Glutamatergic neuron (in vitro differentiated cells): ENCODE results near the gene NPM1. TPM values are rescaled to one million over a fixed set of nuclear protein-coding genes. Genes with fewer than 3 reads are reported as not detected.
"Not testable (repeated sequence)": the region's sequence is repeated elsewhere in the genome, so short reads cannot be mapped to it uniquely, and the experiment has no call there.

Experiments used
- DNase-seq: peaks from one replicate; pipeline ENCODE4 v3.0.0; 2022
- H3K27ac Mint-ChIP-seq: one replicate; pipeline ENCODE4 v1.8.0; 2020; ENCODE audit warnings: mild to moderate bottlenecking, mixed read lengths, inconsistent platforms; ENCODE audit not compliant: unreplicated experiment
- H3K27me3 Mint-ChIP-seq: one replicate; pipeline ENCODE4 v1.8.0; 2020; ENCODE audit warnings: mild to moderate bottlenecking, moderate library complexity, mixed read lengths, inconsistent platforms; ENCODE audit not compliant: unreplicated experiment
- H3K36me3 Mint-ChIP-seq: one replicate; pipeline ENCODE4 v1.8.0; 2020; ENCODE audit warnings: mild to moderate bottlenecking, mixed read lengths, inconsistent platforms; ENCODE audit not compliant: unreplicated experiment
- H3K4me1 Mint-ChIP-seq: one replicate; pipeline ENCODE4 v1.8.0; 2020; ENCODE audit warnings: mild to moderate bottlenecking, low read depth, mixed read lengths, inconsistent platforms; ENCODE audit not compliant: unreplicated experiment
- H3K4me3 Mint-ChIP-seq: one replicate; pipeline ENCODE4 v1.8.0; 2020; ENCODE audit warnings: mild to moderate bottlenecking, mixed read lengths, inconsistent platforms; ENCODE audit not compliant: unreplicated experiment
- H3K9me3 Mint-ChIP-seq: one replicate; pipeline ENCODE4 v1.8.0; 2020; ENCODE audit warnings: mild to moderate bottlenecking, moderate library complexity, mixed read lengths, inconsistent platforms; ENCODE audit not compliant: unreplicated experiment
- total RNA-seq: library from RNA; stranded (reverse); fragmentation: NEBNext Ultra II Directional; extraction: Animal tissue kit (Norgen Biotek cat#: 25700); gene quantifications from one replicate; pipeline ENCODE4 v1.2.1, GENCODE V29; 2021; ENCODE audit not compliant: unreplicated experiment
- TF ChIP-seq, protein P1 (sequence below): fragments of 200-600 bp; sonication (generic); IDR thresholded peaks from one replicate; pipeline ENCODE4 v1.5.0; 2021; ENCODE audit not compliant: partially characterized antibody, unreplicated experiment

Gene NPM1
- total RNA-seq, 1 donor from 2014 or later = 600 TPM

DNA sequence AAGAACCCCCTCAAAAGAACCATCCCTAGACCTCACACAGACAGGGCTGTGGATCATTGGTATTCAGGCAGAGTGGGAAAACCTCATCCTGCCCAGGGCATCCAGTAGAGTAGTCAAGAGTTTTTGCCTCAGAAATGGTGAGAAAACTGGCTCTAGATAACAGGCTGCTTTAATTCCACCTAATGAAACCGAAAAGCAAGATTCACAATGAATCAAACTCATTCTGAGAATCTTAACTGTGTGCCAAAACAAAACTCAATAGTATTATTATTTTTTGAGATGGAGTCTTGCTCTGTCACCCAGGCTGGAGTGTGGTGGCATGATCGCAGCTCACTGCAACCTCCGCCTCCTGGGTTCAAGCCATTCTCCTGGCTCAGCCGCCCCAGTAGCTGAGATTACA, 17.8 kb upstream of the NPM1 start:
- no peaks in the 10 kb centered on the region for H3K9me3 Mint-ChIP-seq
- H3K4me3 Mint-ChIP-seq = no peak overlapping the region
- DNase-seq = no peak
- H3K36me3 Mint-ChIP-seq = no peaks in the 10 kb centered on the region
- no peaks in the 10 kb centered on the region for H3K4me1 Mint-ChIP-seq
- H3K27ac Mint-ChIP-seq = no peak overlapping the region
- no peaks in the 10 kb centered on the region for H3K27me3 Mint-ChIP-seq
- TF ChIP-seq, protein P1, sequence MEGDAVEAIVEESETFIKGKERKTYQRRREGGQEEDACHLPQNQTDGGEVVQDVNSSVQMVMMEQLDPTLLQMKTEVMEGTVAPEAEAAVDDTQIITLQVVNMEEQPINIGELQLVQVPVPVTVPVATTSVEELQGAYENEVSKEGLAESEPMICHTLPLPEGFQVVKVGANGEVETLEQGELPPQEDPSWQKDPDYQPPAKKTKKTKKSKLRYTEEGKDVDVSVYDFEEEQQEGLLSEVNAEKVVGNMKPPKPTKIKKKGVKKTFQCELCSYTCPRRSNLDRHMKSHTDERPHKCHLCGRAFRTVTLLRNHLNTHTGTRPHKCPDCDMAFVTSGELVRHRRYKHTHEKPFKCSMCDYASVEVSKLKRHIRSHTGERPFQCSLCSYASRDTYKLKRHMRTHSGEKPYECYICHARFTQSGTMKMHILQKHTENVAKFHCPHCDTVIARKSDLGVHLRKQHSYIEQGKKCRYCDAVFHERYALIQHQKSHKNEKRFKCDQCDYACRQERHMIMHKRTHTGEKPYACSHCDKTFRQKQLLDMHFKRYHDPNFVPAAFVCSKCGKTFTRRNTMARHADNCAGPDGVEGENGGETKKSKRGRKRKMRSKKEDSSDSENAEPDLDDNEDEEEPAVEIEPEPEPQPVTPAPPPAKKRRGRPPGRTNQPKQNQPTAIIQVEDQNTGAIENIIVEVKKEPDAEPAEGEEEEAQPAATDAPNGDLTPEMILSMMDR = no peak

DNA sequence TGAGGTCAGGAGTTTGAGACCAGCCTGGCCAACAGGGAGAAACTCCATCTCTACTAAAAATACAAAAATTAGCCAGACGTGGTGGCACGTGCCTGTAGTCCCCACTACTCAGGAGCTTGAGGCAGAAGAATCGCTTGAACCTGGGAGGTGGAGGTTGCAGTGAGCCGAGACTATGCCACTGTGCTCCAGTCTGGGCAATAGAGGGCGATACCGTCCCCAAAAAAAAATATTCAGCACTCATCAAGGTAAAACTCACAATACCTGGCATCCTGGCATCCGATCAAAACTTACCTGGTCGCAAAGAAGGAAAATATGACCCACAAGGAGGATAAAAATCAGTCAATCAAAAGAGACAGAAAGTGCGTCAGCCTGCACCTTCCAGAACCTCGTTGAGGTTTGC, 16.8 kb upstream of the NPM1 start:
- not testable (repeated sequence) for DNase-seq, H3K36me3 Mint-ChIP-seq, H3K4me1 Mint-ChIP-seq, H3K9me3 Mint-ChIP-seq, H3K4me3 Mint-ChIP-seq, H3K27me3 Mint-ChIP-seq, H3K27ac Mint-ChIP-seq

DNA sequence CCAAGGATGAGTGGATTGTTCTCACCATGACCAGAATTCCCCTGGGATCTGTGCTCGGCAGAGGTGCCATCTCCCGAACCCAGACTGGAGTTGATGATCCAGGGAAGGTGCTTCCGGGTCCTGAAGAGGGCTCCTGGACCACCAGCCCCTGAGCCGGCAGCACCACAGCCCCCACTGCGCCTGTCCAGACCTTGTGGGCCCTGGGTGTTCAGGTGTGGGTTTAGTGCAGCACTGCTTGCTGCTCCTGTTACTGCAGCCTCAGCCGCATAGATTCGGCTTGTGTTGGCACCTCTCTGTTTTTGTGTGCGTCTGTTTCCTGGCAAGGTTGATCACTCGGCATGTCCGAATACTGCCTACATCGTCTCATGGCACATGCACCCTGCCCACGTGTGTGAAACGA, 16.3 kb upstream of the NPM1 start:
- H3K4me3 Mint-ChIP-seq = no peak overlapping the region
- TF ChIP-seq, protein P1 = no peak

DNA sequence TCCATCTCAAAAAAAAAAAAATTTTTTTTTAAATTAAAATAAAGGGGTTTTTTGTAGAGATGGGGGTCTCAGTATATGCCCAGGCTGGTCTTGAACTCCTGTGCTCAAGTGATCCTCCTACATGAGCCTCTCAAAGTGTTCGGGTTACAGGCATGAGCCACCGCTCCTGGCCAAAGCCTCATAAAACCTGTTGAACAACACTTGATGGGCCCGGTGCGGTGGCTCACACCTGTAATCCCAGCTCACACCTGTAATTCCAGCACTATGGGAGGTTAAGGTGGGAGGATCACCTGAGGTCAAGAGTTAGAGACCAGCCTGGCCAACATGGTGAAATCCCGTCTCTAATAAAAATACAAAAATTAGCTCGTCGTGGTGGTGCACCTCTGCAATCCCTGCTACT, 7.7 kb upstream of the NPM1 start:
- Mint-ChIP-seq H3K4me3 (no peak overlapping the region), H3K9me3 (no peaks in the 10 kb centered on the region), H3K27ac (no peak overlapping the region), H3K36me3 (no peaks in the 10 kb centered on the region), H3K27me3 (no peaks in the 10 kb centered on the region), H3K4me1 (no peaks in the 10 kb centered on the region)
- no peak for DNase-seq
- TF ChIP-seq, protein P1 = no peak

More for the DNA sequence above, 16.3 kb upstream of the NPM1 start:
- H3K36me3 Mint-ChIP-seq = no peaks in the 10 kb centered on the region
- no peaks in the 10 kb centered on the region for H3K27me3 Mint-ChIP-seq
- no peak for DNase-seq
- H3K4me1 Mint-ChIP-seq = no peaks in the 10 kb centered on the region
- H3K9me3 Mint-ChIP-seq = no peaks in the 10 kb centered on the region
- no peak overlapping the region for H3K27ac Mint-ChIP-seq

DNA sequence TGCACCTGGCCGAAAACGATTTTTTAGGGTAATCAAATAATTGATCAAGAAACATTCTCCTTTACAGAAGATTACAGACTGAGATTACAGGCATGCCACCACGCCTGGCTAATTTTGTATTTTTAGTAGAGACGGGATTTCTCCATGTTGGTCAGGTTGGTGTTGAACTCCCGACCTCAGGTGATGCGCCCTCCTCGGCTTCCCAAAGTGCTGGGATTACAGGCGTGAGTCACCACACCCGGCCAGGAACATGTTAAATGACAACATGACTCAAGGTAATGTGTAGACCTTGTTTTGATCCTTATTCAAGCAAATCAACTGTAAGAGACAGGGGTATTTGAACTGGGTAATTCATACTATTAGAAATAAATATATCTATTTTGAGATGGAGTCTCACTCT, 3.2 kb upstream of the NPM1 start:
- H3K27ac Mint-ChIP-seq, H3K9me3 Mint-ChIP-seq, DNase-seq, H3K36me3 Mint-ChIP-seq, H3K4me1 Mint-ChIP-seq, H3K4me3 Mint-ChIP-seq: not testable (repeated sequence)
- peaks cover 10% of the 10 kb centered on the region for H3K27me3 Mint-ChIP-seq

DNA sequence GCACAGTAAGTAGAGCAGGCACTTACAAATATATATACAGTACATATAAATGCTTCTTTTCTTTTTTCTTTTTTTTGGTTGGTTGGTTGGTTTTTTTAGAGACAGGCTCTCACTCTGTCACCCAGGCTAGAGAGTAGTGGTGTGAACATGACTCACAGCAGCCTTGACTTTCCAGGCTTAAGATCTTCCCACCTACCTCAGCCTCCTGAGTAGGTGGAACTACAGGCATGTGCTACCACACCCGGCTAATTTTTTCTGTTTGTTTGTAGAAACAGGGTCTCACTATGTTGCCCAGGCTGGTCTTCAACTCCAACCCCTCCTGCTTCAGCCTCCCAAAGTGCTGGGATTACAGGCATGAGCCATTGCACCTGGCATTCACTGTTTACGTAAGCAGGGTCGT, 2.6 kb upstream of the NPM1 start:
- not testable (repeated sequence) for H3K36me3 Mint-ChIP-seq, DNase-seq, H3K9me3 Mint-ChIP-seq, H3K4me1 Mint-ChIP-seq, H3K4me3 Mint-ChIP-seq, H3K27ac Mint-ChIP-seq
- H3K27me3 Mint-ChIP-seq = peaks cover 10% of the 10 kb centered on the region
